K562 (cell line): Measurements from ENCODE around the gene AGAP1. TPM values are rescaled to one million over a fixed set of nuclear protein-coding genes. Genes with fewer than 3 reads are reported as not detected.

Experiments used
- BMI1 ChIP-seq: fragments of 150-350 bp; IDR thresholded peaks from 2 replicates; pipeline ENCODE4 v1.6.1; 2014; ENCODE audit warnings: low read length
- HNRNPLL ChIP-seq: fragments of 200-400 bp; formaldehyde crosslinking; IDR thresholded peaks from 2 replicates; pipeline ENCODE4 v1.6.1; 2017; ENCODE audit warnings: low read length, low read depth, mild to moderate bottlenecking; ENCODE audit not compliant: poor library complexity, severe bottlenecking
- L3MBTL2 ChIP-seq: fragments of 450-650 bp; IDR thresholded peaks from 2 replicates; pipeline ENCODE4 v1.6.1; 2016; ENCODE audit warnings: mild to moderate bottlenecking, moderate library complexity
- MAZ ChIP-seq, 2 experiments: fragments of 450-650 bp in 1 of 2; sonication (generic) in 1 of 2; formaldehyde crosslinking; IDR thresholded peaks in 1 of 2; conservative IDR thresholded peaks in 1 of 2; 2 replicates each; pipeline versions ENCODE4 v1.4.0 to v1.5.0; 2020; ENCODE audit warnings: mild to moderate bottlenecking in 1 of 2, missing genetic modification reagents in 1 of 2
- NFIX ChIP-seq: fragments of 250-450 bp; sonication (Bioruptor Pico); IDR thresholded peaks from 2 replicates; pipeline ENCODE4 v1.4.0; 2020; ENCODE audit warnings: low read depth, mild to moderate bottlenecking, moderate library complexity
- PBX2 ChIP-seq, 2 experiments: IDR thresholded peaks in 1 of 2; conservative IDR thresholded peaks in 1 of 2; 2 replicates each; pipeline ENCODE4 v1.6.1; 2016; ENCODE audit warnings: low read depth in 2 of 2, mild to moderate bottlenecking in 1 of 2, missing compliant biosample characterization in 1 of 2, missing genetic modification characterization in 1 of 2, moderate library complexity in 1 of 2
- ZNF165 ChIP-seq: fragments of 250-450 bp; sonication (Bioruptor Pico); IDR thresholded peaks from 2 replicates; pipeline ENCODE4 v1.4.0; 2020; ENCODE audit warnings: borderline replicate concordance
- polyA plus RNA-seq, 8 experiments: library from polyadenylated mRNA; depleted of rRNA in 4 of 8; stranded (reverse) in 5 of 8; unstranded in 3 of 8; fragments of >200 nt; fragmentation: Nextera tagmentation in 2 of 8; fragmentation: Illumina TruSeq in 1 of 8; extraction: Ambion mirVana in 2 of 8; extraction: Trizol in 1 of 8; gene quantifications; 2 replicates each; pipeline versions ENCODE4 v1.2.1 to v1.2.3, GENCODE V29; 2011 to 2014; ENCODE audit warnings: inconsistent platforms in 1 of 8, missing spikeins in 1 of 8
- total RNA-seq, 7 experiments: library from RNA; depleted of rRNA in 6 of 7; stranded (reverse); fragments of >200 nt in 6 of 7; fragmentation: Illumina TruSeq in 2 of 7; extraction: Trizol in 2 of 7; gene quantifications; 2 replicates each; pipeline versions ENCODE4 v1.2.1 to v1.2.3, GENCODE V29; 2011 to 2021; ENCODE audit warnings: low replicate concordance in 1 of 7
- TF ChIP-seq, protein P1 (sequence below): fragments of 450-650 bp; IDR thresholded peaks from 2 replicates; pipeline ENCODE4 v1.6.1; 2016; ENCODE audit warnings: mild to moderate bottlenecking, moderate library complexity
- TF ChIP-seq, protein P2 (sequence below): sonication (generic); formaldehyde crosslinking; IDR thresholded peaks from 2 replicates; pipeline ENCODE4 v1.8.1; 2023; ENCODE audit warnings: mild to moderate bottlenecking, missing genetic modification reagents, moderate library complexity

Gene AGAP1
- total and polyA plus RNA-seq, 9 of the 15 experiments (the other 6 are each of a cell fraction or from before 2014, with no cell fraction given) = 1.3 to 24.0 (median 10.6) TPM

GRCh38 chr2:235494716-235495372, 1.0 kb downstream of the AGAP1 start (continued):
- TF ChIP-seq HNRNPLL = peak; percentile 82
- TF ChIP-seq, protein P1, sequence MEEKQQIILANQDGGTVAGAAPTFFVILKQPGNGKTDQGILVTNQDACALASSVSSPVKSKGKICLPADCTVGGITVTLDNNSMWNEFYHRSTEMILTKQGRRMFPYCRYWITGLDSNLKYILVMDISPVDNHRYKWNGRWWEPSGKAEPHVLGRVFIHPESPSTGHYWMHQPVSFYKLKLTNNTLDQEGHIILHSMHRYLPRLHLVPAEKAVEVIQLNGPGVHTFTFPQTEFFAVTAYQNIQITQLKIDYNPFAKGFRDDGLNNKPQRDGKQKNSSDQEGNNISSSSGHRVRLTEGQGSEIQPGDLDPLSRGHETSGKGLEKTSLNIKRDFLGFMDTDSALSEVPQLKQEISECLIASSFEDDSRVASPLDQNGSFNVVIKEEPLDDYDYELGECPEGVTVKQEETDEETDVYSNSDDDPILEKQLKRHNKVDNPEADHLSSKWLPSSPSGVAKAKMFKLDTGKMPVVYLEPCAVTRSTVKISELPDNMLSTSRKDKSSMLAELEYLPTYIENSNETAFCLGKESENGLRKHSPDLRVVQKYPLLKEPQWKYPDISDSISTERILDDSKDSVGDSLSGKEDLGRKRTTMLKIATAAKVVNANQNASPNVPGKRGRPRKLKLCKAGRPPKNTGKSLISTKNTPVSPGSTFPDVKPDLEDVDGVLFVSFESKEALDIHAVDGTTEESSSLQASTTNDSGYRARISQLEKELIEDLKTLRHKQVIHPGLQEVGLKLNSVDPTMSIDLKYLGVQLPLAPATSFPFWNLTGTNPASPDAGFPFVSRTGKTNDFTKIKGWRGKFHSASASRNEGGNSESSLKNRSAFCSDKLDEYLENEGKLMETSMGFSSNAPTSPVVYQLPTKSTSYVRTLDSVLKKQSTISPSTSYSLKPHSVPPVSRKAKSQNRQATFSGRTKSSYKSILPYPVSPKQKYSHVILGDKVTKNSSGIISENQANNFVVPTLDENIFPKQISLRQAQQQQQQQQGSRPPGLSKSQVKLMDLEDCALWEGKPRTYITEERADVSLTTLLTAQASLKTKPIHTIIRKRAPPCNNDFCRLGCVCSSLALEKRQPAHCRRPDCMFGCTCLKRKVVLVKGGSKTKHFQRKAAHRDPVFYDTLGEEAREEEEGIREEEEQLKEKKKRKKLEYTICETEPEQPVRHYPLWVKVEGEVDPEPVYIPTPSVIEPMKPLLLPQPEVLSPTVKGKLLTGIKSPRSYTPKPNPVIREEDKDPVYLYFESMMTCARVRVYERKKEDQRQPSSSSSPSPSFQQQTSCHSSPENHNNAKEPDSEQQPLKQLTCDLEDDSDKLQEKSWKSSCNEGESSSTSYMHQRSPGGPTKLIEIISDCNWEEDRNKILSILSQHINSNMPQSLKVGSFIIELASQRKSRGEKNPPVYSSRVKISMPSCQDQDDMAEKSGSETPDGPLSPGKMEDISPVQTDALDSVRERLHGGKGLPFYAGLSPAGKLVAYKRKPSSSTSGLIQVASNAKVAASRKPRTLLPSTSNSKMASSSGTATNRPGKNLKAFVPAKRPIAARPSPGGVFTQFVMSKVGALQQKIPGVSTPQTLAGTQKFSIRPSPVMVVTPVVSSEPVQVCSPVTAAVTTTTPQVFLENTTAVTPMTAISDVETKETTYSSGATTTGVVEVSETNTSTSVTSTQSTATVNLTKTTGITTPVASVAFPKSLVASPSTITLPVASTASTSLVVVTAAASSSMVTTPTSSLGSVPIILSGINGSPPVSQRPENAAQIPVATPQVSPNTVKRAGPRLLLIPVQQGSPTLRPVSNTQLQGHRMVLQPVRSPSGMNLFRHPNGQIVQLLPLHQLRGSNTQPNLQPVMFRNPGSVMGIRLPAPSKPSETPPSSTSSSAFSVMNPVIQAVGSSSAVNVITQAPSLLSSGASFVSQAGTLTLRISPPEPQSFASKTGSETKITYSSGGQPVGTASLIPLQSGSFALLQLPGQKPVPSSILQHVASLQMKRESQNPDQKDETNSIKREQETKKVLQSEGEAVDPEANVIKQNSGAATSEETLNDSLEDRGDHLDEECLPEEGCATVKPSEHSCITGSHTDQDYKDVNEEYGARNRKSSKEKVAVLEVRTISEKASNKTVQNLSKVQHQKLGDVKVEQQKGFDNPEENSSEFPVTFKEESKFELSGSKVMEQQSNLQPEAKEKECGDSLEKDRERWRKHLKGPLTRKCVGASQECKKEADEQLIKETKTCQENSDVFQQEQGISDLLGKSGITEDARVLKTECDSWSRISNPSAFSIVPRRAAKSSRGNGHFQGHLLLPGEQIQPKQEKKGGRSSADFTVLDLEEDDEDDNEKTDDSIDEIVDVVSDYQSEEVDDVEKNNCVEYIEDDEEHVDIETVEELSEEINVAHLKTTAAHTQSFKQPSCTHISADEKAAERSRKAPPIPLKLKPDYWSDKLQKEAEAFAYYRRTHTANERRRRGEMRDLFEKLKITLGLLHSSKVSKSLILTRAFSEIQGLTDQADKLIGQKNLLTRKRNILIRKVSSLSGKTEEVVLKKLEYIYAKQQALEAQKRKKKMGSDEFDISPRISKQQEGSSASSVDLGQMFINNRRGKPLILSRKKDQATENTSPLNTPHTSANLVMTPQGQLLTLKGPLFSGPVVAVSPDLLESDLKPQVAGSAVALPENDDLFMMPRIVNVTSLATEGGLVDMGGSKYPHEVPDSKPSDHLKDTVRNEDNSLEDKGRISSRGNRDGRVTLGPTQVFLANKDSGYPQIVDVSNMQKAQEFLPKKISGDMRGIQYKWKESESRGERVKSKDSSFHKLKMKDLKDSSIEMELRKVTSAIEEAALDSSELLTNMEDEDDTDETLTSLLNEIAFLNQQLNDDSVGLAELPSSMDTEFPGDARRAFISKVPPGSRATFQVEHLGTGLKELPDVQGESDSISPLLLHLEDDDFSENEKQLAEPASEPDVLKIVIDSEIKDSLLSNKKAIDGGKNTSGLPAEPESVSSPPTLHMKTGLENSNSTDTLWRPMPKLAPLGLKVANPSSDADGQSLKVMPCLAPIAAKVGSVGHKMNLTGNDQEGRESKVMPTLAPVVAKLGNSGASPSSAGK = peak; percentile 43
- no peak for TF ChIP-seq NFIX (CRISPR knock-in tag)
- TF ChIP-seq, protein P2, sequence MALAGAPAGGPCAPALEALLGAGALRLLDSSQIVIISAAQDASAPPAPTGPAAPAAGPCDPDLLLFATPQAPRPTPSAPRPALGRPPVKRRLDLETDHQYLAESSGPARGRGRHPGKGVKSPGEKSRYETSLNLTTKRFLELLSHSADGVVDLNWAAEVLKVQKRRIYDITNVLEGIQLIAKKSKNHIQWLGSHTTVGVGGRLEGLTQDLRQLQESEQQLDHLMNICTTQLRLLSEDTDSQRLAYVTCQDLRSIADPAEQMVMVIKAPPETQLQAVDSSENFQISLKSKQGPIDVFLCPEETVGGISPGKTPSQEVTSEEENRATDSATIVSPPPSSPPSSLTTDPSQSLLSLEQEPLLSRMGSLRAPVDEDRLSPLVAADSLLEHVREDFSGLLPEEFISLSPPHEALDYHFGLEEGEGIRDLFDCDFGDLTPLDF (CRISPR knock-in tag) = no peak
- peak; percentile 81 for TF ChIP-seq L3MBTL2
- TF ChIP-seq MAZ (CRISPR knock-in tag; conservative IDR thresholded peaks at IDR 0.05 in 1 of 2, IDR thresholded peaks at IDR 0.05 in 1 of 2) = peak in 1 of 2 experiments; percentile 25; a peak in 1 of 4 replicates
- no peak for TF ChIP-seq BMI1
- no peak for TF ChIP-seq ZNF165 (CRISPR knock-in tag)
- TF ChIP-seq PBX2 (CRISPR knock-in tag; IDR thresholded peaks at IDR 0.05; ENCODE audit: low read depth) = no peak
- no peak for TF ChIP-seq PBX2 (tag; conservative IDR thresholded peaks at IDR 0.05; ENCODE audit: low read depth)
